HG03354 (cell line): ENCODE data around the gene ING4.
A peak's percentile ranks its signal among the peaks of the same experiment; 100 is the strongest.
"Not testable (repeated sequence)": the region's sequence is repeated elsewhere in the genome, so short reads cannot be mapped to it uniquely, and the experiment has no call there.

Source experiments
- ATAC-seq: cut with Tn5 transposase; IDR thresholded peaks from one replicate; pipeline ENCODE4 v1.9.1; 2021; ENCODE audit warnings: mild to moderate bottlenecking; ENCODE audit not compliant: unreplicated experiment, poor library complexity, severe bottlenecking

The ING4 gene

DNA sequence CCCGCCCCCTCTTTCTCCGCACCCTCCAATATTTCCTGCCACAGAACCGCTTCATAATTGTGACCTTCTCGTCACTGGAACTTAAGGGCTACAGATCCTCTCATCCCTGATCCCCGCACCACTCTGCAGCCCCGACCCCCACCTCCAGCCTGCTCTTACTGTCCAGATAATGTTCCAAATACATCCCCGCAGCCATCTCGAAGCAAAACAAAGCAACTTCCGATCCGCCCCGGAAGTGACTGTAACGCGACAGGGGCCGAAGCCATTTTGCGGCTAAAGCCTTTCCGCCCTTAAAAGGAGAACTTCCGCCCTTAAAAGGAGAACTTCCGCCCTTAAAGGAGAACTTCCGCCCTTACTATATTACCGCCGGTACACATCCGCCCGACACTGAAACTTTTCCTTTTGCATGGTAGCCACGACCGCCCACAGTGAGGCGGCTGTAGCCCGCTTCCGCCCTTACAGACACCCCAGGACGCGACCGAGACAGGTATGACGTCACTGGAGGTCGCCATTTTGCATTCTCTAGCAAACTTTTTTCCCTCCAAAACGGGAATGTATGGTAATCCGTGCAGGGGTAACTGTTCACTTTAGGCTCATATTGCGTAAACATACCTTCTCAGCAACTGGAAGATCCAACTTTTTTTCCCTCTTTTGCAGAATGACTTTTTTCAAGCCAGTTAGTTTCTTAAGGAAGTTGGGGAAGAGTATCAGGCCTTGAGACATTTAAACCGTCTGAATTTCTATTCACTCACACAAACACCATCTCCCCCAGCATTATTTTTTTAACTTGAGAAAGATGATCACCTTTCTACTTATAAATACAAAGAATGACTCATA lies at the start of gene ING4:
TSS of gene ING4 (minus strand) at position 214 of the 837 bp plus-strand sequence. CDS start at position 196, 18 bp downstream.
- peak; percentile 98 for ATAC-seq

GRCh38 chr12:6708960-6709394 lies 46.1 kb upstream of the ING4 start:
- ATAC-seq = no peak

DNA sequence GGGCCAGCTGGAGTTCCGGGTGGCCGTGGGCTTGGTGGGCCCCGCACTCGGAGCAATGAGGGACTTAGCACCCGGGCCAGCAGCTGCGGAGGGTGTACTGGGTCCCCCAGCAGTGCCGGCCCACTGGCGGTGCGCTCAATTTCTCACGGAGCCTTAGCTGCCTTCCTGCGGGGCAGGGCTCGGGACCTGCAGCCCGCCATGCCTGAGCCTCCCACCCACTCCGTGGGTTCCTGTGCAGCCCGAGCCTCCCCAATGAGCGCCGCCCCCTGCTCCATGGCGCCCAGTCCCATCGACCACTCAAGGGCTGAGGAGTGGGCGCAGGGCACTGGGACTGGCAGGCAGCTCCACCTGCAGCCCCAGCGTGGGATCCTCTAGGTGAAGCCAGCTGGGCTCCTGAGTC lies 45.4 kb upstream of the ING4 start:
- ATAC-seq = not testable (repeated sequence)

- ATAC-seq = no peak
Observed at GRCh38 chr12:6703631-6704030, 40.7 kb upstream of the ING4 start.

DNA sequence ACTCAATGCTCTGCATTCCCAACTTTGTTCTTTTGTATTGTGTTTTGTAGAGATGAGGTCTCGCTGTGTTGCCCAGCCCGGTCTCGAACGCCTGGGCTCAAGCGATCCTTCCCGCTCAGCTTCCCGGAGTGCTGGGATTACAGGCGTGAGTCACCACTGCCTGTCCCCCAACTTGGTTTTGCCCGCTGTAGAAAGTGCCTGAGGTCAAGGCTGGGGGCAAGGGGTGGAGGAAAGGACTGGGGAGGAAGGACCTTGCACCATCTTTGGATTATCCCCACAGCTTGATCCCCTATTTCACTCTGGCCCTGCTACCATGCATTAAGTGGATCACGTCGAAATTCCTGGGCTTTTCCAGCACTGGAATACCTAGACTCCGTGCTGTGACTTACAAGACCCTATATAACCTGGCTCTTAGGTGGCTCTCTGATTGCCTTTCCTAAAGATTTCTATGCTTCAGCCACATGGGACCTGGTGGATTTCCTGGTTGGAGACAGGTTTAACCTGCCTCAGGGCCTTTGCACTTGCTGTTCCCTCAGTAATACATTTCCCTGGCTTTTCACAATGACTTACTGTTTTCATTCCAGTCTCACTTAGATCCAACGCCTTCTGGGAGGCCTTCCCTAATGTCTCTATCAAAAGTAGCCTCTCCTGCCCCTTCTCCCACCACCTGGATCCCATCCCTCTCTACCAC lies 38.3 kb upstream of the ING4 start:
- ATAC-seq = no peak

GRCh38 chr12:6700646-6701051 lies 37.7 kb upstream of the ING4 start, which contains the start of gene PIANP:
PIANP (minus strand) TSS chr12:6700815; CDS start chr12:6698061, 2,754 bp downstream.
- no peak for ATAC-seq

DNA sequence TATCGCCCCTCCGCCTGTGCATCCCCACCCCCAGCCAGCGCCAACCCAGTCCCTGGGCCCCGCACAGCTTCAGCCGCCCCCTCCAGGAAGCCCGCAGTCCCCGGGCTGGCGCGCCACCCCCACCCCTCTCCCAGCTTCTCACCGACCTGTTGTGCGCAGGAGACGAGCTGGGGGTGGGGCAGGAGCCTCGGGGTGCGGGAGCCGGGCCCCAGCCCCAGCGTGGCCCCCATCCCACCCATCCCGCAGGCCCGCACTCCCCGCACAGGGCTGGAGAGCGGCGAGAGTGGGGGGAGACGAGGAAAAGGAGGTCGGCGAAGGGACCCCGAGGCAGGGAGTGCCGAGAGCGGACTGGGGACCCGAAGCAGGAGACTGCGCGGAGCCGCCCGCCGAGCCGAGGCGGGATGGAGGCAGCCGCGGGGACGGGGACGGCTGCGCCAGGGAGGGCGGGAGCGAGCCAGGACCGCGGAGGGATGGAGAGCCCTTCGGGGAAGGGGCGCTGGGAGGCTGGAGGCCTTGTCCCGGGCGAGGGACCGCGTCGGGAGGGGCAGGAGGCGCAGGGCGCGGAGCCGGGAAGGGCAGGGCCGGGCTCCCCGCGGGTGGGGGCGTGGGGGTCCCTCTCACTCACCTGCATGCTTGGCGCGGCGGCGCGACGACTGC lies 37.2 kb upstream of the ING4 start:
- no peak for ATAC-seq

GRCh38 chr12:6699259-6699988 lies 36.5 kb upstream of the ING4 start:
- no peak for ATAC-seq

GRCh38 chr12:6698352-6699046 lies 35.6 kb upstream of the ING4 start:
- no peak for ATAC-seq

DNA sequence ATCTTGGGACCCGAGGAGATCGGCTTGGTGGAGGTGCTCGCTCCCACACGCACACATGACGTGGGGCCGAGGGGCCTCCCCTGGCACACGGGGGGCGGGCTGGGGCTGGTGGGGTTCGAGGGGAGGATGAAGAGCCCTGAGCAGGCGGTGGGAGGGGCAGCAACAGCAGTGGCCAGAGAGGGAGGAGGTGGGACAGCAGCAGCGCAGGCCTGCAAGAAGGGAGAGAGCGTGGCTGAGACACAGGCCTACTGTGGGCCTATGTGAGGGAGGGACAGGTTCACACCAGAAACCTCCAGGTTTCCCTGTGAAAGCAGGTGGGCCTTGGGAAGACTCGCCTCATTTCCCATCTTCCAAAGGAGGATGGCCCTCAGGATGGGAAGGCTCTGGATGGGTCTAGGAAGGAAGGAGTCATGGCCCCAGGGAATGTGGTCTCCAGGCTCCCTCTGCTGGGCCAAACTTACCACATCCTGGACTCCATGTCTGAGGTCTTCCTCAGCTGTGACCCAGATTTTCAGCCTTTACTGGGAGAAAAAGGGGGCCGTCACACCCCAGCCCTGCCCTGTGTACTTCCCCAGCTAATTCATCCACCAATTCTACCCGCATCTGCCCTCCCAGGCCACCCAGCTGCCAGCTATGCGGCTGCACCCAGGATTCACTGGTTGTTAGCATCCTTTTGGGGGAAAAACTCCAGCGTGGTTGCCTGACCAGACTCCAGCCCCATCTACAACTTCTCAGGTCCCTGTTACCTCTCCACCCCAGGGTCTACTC lies 34.8 kb upstream of the ING4 start:
- ATAC-seq = no peak

GRCh38 chr12:6696690-6697583 lies 34.0 kb upstream of the ING4 start:
- no peak for ATAC-seq

DNA sequence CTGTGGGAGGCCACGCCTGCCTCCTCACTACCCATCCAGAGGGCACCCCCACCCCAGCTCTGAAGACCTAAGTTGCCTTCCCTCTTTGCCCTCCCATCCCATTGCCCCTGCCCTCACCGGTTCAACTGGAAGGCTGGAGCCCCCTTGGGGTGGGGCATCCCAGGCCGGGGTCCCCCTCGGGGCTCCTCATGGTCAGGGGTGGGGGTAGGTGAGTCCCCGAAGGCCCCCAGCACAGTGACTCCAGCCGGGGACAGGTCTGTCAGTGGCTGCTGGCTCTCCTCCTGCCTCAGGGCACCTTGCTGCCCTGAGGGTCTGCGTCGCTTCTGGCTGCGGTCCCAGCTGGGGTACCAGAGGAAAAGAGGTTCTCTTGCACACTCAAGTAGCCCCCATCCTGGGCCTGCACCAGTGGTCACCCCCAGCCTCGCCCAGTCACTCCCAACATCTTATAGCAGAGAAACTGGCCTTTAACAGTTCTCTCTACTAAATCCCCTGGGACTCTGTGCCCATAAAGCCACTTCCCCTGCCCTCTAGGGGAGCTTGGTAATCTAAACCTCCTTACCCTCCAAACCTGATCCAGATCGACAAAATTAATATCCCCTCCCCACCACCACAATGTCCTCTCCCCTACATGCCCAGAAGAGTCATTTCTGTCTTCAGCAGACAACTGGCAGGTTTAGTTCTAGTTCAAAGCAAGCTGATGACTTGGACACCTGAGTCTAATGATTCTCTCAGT lies 32.6 kb upstream of the ING4 start:
- no peak for ATAC-seq

- ATAC-seq = no peak
Observed at GRCh38 chr12:6694701-6695100, 31.8 kb upstream of the ING4 start.

- no peak for ATAC-seq
Observed at GRCh38 chr12:6693832-6694355, 31.0 kb upstream of the ING4 start.

- ATAC-seq = no peak
Observed at GRCh38 chr12:6692888-6693287, 30.0 kb upstream of the ING4 start.

DNA sequence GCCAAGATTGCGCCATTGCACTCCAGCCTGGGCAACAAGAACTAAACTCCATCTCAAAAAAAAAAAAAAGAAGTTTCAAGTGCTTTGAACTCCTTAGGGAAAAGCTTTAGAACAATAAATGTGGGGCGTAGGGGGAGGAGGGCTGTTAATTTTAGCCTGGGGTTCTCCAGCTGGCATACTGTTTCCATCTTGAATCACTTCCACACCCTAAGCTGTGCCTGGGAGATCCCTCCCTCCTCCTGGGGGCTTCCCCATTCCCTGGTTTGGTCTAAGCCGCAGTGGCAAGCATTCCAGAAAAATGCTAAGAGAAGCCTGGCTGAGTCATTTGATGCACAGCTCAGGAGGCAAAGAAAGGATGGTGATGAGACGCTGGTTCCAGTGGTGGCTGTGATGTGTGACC lies 28.6 kb upstream of the ING4 start:
- no peak for ATAC-seq
